ENCODE measurements around the gene FOXO3. TPM values are rescaled to one million over a fixed set of nuclear protein-coding genes. Genes with fewer than 3 reads are reported as not detected.
A peak's percentile ranks its signal among the peaks of the same experiment; 100 is the strongest.

The FOXO3 gene
- total RNA-seq, 3 donors from 2014 or later (not counting 1 experiment from before 2014, with no cell fraction given): 43.1 to 70.4 (median 51.3) TPM

GRCh38 chr6:108523697-108524096 lies 37.0 kb upstream of the FOXO3 start:
- H3K4me3 Mint-ChIP-seq: no peak overlapping the region
- H3K36me3 ChIP-seq (ENCODE audit: control insufficient read depth, insufficient read depth, low read length): no peaks in the 10 kb centered on the region
- H3K4me3 ChIP-seq (ENCODE audit: low read length): no peak overlapping the region
- H3K9me3 ChIP-seq (ENCODE audit: control insufficient read depth, insufficient read depth, low read length): no peaks in the 10 kb centered on the region
- no peak overlapping the region for H3K27ac Mint-ChIP-seq
- no peaks in the 10 kb centered on the region for H3K9me3 Mint-ChIP-seq
- H3K4me1 Mint-ChIP-seq: no peaks in the 10 kb centered on the region
- H3K36me3 Mint-ChIP-seq: no peaks in the 10 kb centered on the region
- intact Hi-C loops (cut with micrococcal nuclease): loop anchor here (10.0 kb wide), 1 partner anchor 269 kb away; no protein-coding TSS in a partner anchor
- H3K27ac ChIP-seq (ENCODE audit: low read length): no peak overlapping the region
- ATAC-seq (no peak), DNase-seq (no peak)
- H3K4me1 ChIP-seq (ENCODE audit: control insufficient read depth, insufficient read depth, low read length): no peaks in the 10 kb centered on the region
- H3K27me3 ChIP-seq (ENCODE audit: control insufficient read depth, insufficient read depth, low read length): no peaks in the 10 kb centered on the region
- 40% methylated on average over 1 of the region's 2 CpGs for WGBS (ENCODE audit: insufficient coverage)
- TF ChIP-seq, protein P1, sequence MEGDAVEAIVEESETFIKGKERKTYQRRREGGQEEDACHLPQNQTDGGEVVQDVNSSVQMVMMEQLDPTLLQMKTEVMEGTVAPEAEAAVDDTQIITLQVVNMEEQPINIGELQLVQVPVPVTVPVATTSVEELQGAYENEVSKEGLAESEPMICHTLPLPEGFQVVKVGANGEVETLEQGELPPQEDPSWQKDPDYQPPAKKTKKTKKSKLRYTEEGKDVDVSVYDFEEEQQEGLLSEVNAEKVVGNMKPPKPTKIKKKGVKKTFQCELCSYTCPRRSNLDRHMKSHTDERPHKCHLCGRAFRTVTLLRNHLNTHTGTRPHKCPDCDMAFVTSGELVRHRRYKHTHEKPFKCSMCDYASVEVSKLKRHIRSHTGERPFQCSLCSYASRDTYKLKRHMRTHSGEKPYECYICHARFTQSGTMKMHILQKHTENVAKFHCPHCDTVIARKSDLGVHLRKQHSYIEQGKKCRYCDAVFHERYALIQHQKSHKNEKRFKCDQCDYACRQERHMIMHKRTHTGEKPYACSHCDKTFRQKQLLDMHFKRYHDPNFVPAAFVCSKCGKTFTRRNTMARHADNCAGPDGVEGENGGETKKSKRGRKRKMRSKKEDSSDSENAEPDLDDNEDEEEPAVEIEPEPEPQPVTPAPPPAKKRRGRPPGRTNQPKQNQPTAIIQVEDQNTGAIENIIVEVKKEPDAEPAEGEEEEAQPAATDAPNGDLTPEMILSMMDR (IDR thresholded peaks at IDR 0.05): no peak
- no peaks in the 10 kb centered on the region for H3K27me3 Mint-ChIP-seq (ENCODE audit: low read depth in 2 of 2)

DNA sequence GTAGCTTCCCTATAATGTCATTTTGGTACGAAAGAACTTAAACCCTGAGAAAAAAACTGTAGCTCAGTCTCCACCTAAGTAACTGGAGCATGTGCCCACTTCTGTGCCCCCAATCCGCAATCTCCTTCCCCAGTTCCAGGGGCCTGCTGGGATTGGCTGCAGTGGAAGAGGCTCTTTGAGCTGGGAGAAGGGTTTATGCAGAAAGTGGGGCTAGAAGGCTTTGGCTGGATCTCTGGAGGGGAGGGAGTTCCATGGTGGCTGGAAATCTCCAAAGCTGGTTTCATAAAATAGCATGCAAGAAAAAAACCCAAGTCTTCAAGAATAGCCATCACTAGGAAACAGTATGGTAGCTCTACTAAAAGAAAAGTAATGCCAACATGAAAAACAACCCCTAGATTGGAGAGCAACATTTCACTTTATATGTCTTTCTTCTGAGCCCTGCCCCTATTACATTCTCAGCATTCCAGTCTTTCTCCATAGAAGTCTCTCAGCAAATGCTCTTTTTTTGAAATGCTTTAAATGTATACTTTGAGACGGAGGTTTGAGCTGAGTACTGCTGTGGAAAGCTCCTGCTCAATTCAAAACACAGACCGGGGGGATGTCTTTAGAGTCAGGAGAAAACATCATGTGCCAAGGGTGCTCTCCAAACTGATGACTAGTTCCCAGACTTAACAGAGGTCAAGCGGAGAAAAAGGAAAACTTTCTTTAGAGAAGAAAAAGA lies 36.0 kb upstream of the FOXO3 start:
- Histone ChIP-seq H3K27ac (ENCODE audit: low read length) (no peak overlapping the region), H3K9me3 (ENCODE audit: control insufficient read depth, insufficient read depth, low read length) (no peaks in the 10 kb centered on the region), H3K4me3 (ENCODE audit: low read length) (no peak overlapping the region), H3K4me1 (ENCODE audit: control insufficient read depth, insufficient read depth, low read length) (no peaks in the 10 kb centered on the region), H3K36me3 (ENCODE audit: control insufficient read depth, insufficient read depth, low read length) (no peaks in the 10 kb centered on the region), H3K27me3 (ENCODE audit: control insufficient read depth, insufficient read depth, low read length) (no peaks in the 10 kb centered on the region)
- TF ChIP-seq, protein P1 (IDR thresholded peaks at IDR 0.05): no peak
- intact Hi-C loops (cut with micrococcal nuclease): loop anchor here (5.0 to 10.0 kb wide), 2 partner anchors 270 to 547 kb away; no protein-coding TSS in a partner anchor
- WGBS (ENCODE audit: insufficient coverage): 97% methylated on average over 4 of the region's 5 CpGs
- DNase-seq (no peak), ATAC-seq (no peak)
- Mint-ChIP-seq H3K4me3 (no peak overlapping the region), H3K4me1 (no peaks in the 10 kb centered on the region), H3K9me3 (no peaks in the 10 kb centered on the region), H3K27me3 (ENCODE audit: low read depth in 2 of 2) (no peaks in the 10 kb centered on the region), H3K36me3 (no peaks in the 10 kb centered on the region), H3K27ac (no peak overlapping the region)

GRCh38 chr6:108526739-108527174 lies 34.0 kb upstream of the FOXO3 start:
- TF ChIP-seq, protein P1 (IDR thresholded peaks at IDR 0.05): peak; percentile 75
- H3K9me3 Mint-ChIP-seq: no peaks in the 10 kb centered on the region
- Histone ChIP-seq H3K4me1 (ENCODE audit: control insufficient read depth, insufficient read depth, low read length) (no peaks in the 10 kb centered on the region), H3K9me3 (ENCODE audit: control insufficient read depth, insufficient read depth, low read length) (no peaks in the 10 kb centered on the region), H3K27me3 (ENCODE audit: control insufficient read depth, insufficient read depth, low read length) (no peaks in the 10 kb centered on the region), H3K27ac (ENCODE audit: low read length) (no peak overlapping the region), H3K36me3 (ENCODE audit: control insufficient read depth, insufficient read depth, low read length) (no peaks in the 10 kb centered on the region), H3K4me3 (ENCODE audit: low read length) (no peak overlapping the region)
- H3K36me3 Mint-ChIP-seq: no peaks in the 10 kb centered on the region
- DNase-seq (peak in 1 of 2 donors; percentile 60), ATAC-seq (peak in 1 of 3 donors; percentile 54)
- 81% methylated on average over 7 of the region's 7 CpGs for WGBS (ENCODE audit: insufficient coverage)
- H3K27ac Mint-ChIP-seq: no peak overlapping the region
- H3K27me3 Mint-ChIP-seq (ENCODE audit: low read depth in 2 of 2): no peaks in the 10 kb centered on the region
- intact Hi-C loops (cut with micrococcal nuclease): loop anchor here (1.0 to 10.0 kb wide), 3 partner anchors 272 to 549 kb away; no protein-coding TSS in a partner anchor
- no peaks in the 10 kb centered on the region for H3K4me1 Mint-ChIP-seq
- no peak overlapping the region for H3K4me3 Mint-ChIP-seq
